NCI-H345 (cell line): ENCODE measurements around the gene ANKRD2.
A peak's percentile ranks its signal among the peaks of the same experiment; 100 is the strongest.

Experiments
- DNase-seq: peaks from one replicate; lab custom pipeline; 2025; lab: John Stamatoyannopoulos, UW

Gene ANKRD2

GRCh38 chr10:97596101-97597082 lies 23.8 kb downstream of the ANKRD2 start:
- no peak for DNase-seq

DNA sequence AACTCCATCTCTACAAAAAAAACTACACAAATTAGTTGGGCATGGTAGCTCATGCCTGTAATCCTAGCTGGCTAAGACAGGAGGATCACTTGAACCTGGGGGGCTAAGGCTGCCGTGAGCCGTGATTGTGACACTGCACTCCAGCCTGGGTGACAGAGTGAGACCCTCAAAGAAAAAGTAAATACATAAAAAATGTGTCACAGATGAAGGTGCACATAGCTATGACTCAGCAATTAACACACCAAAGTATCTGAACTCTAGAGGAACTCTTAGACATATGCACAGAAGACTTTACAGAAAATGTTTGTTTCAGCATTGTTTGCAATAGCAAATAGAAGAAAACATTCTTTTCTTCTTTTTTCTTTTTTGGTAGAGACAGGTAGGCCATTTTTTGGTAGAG lies 25.2 kb downstream of the ANKRD2 start:
- DNase-seq: no peak

GRCh38 chr10:97598407-97599271 lies 26.1 kb downstream of the ANKRD2 start:
- no peak for DNase-seq

GRCh38 chr10:97599272-97599619 lies 26.7 kb downstream of the ANKRD2 start:
- DNase-seq: no peak

DNA sequence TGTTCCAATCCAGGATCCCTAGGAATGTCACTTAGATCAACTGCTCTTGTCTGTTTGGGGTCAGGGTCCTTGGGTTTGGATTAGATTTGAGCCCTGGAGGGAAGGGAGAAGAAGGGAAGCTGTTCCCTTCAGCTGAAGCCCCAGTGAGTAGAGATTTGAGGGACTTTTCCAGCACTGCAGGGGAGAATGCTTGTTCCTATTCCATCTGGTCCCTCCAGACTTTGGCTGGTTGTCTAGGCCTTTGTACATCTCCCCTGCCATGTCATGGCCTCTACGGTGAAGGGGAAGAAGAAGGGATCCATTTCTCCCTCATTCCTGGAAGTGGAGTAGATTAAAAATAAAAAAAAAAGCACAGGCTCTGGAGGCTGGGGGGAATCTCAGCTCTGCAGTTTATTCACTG lies 28.0 kb downstream of the ANKRD2 start:
- no peak for DNase-seq

DNA sequence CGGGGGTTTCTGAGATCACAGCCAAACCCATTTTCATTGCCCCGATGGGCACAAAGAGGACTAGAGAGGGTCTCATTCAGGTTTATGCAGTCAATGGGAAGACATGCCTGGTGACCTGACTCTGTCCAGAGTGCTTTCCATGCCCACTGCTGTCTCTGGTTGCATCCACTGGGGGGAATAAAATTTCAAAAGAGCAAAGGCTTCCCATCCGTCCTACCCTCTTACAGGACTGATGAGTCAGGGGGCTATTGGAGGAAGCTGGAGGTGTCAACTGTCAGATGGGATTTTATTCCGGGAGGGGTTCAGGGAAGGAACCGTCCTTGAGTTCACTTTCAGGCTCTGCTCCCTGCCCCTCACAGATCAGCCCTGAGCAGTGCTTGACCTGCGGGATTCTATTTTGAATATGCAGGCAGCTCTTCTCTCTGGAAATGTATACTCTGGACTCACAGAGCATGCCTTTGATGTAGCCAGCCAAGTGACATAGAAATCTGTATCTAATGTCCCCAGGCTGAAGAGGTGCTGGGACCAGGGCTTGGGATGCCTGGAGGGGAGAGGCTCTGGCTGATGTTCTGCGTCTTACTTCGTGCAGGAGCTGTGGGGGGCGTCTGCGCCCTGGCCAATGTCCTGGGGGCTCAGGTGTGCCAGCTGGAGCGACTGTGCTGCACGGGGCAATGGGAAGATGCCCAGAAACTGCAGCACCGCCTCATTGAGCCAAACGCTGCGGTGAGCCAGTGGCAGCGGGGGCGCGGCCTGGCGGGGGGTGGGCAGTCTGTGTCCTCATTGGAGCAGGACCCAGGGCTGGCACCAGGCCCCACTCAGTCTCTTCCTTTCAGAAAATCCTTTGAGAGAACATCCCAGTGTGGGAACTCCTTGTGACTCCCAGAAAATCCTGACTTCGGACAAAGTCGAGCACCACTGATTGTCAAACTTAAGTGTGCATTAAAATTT lies 29.0 kb downstream of the ANKRD2 start:
- DNase-seq: no peak

GRCh38 chr10:97607095-97607636 lies 34.6 kb downstream of the ANKRD2 start:
- no peak for DNase-seq

DNA sequence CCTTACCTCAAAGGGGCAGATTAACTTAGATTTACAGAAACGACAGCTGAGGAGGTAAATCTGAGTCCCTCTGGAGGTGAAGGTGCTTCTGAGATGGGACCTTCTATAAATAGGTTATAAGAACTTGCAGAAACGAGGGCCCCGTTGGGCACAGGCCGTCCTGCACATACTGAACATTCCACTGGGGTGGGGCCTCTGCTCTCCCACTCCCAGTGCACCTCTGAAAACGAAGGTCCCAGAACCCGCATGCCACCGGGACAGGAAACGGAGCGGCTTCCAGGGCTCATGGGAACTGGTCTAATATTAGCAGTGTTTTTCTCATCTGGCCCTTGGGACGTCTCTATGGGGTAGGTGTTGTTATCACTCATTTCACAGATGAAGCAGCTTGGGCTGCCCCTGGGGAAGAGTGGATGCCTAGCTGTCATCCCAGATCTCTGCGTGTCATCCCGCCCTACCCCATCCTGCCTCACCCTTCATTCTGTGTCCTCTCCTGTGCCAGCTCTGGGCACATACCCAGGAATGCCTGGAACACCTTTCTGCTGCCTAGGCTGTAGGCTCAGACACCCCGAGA lies 36.5 kb downstream of the ANKRD2 start:
- no peak for DNase-seq

GRCh38 chr10:97611473-97611872 lies 38.9 kb downstream of the ANKRD2 start:
- no peak for DNase-seq

- no peak for DNase-seq
Measured at GRCh38 chr10:97612386-97612785, 39.8 kb downstream of the ANKRD2 start.

DNA sequence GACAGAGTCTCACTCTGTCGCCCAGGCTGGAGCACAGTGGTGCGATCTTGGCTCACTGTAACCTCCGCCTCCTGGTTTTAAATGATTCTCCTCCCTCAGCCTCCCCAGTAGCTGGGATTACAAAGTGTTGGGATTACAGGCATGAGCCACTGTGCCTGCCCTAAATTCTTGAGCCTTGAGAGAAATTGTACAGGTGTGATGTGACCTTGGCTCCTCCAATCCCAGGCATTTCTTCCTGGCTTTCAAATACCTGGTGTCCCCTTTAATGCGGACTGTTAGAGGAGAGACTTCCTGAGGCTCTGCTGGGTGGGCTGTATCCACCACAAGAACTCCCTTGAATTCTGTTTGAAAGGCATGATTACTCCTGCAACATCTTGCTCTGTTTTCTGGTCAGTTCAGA lies 45.7 kb downstream of the ANKRD2 start:
- DNase-seq: no peak

DNA sequence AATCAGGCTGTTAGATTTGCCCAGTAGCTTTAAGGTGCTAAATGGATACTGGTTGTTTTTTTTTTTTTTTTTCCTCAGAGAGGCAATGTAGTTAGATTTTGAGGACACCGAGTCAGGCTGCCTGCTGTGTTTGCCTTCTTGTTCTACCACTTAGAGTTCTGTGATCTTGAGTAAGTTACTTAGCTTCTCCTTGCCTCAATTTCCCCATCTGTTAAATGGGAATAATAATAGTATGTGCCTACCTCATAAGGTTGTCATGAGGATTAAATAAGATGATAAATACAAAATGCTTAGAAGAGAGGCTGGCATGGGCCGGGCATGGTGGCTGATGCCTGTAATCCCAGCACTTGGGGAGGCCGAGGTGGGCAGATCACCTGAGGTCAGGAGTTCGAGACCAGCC lies 46.2 kb downstream of the ANKRD2 start:
- no peak for DNase-seq

- no peak for DNase-seq
Measured at GRCh38 chr10:97623277-97623676, 50.7 kb downstream of the ANKRD2 start.

DNA sequence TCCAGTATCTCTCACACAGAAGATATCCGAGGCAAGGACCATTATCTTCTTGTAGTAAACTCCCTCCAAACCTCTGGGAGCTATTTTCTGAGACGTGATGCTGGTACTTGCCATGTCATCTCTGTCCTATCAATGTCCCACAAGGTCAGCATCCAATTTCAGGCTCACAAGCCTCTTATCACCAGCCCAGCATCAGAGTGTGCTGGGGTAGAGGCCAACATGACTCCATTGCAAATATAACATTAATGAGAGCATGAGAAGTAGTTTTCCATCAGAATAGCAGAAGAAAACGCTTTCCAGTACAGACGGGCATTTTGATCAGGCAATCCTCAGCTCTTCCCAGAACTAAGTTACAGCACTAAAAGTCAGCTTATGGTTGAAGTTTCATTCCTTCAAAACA lies 55.2 kb downstream of the ANKRD2 start:
- DNase-seq: no peak

DNA sequence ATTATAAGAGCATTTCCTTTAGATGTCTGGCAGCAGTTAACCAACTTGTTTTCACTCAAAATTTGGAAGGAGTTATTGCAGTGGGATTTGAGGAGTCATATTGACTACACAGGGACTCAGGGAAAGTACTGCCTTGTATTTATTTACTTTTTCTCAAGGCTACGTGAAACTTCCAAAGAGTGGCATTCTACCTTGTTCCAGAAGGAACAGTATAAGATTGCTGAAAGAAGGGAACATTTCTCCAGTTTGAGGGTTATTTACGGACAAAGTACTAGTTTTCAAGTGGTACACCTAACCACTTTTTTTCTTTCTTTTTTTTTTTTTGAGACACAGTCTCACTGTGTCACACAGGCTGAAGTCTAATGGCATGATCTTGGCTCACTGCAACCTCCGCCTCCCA lies 55.6 kb downstream of the ANKRD2 start:
- DNase-seq: no peak

GRCh38 chr10:97629289-97629688 lies 56.7 kb downstream of the ANKRD2 start:
- DNase-seq: no peak

DNA sequence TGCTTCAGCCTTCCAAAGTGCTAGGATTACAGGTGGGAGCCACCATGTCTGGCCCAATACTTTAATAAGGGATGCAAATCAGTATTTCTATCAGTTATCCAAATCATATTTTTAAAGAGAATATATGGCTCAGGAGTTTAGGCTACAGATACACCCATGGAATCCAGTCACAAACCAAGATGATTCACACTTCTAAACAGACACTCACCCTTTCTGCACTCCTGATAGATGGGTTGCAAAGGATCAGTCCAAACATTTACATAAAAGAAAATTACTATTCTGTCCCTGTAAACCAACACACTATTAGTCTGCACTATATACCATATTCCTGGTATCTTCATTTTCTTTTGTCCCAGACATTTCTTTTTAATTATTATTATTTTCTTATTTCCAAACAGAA lies 58.5 kb downstream of the ANKRD2 start:
- DNase-seq: no peak

DNA sequence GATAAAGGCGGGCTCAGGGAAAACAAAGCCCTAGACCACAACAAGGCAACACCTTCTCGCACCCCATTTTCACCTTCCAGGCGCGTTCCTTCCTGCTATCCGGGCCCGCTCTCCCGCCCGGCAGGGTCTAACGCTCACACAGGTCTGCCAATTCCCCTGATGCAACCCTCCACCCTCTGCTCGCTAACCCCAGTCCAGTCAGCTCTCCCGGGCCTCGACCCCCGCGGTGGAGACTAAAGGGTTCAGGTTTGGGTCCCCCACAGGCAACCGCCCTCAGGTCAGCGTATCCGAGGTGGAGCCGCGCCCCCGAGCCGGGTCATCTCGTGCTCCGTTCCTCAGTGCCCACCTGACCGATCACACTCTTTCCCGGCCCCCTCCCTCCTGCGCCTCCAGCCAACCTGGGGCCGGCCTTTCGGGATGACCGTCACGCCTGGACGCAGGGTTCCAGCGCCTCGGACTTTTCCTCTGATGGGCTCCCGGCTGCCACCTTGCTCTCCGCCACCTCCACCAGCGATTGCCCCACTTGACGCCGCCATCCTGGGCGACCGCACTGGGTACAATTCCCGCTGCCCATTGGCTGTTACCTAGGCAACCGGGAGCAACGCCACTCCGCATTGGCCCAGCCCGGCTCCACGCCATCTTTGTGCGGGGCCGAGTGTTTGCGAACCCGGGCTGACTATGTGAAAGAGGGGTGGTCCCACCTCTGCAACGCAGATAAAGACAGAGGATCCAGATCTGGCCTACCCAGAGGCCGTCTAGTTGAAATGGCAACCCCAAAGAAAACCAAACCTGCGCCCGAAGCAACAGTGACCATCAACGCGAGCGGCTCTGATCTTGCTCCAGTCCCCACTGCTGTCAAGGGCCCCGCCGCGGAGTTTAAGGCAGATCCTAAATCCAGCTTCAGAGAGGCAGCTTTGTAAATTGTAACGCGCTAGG lies 60.6 kb downstream of the ANKRD2 start, which contains the start of gene MORN4:
MORN4 (minus strand) TSS at position 552 of the 936 bp plus-strand sequence. CDS start 13,847 bp downstream, outside the sequence.
- DNase-seq: peak; percentile 94
